HCT116 (cell line): ENCODE data around the gene BTBD16. TPM values are rescaled to one million over a fixed set of nuclear protein-coding genes. Genes with fewer than 3 reads are reported as not detected.

ENCODE experiments used
- ATAC-seq: fragments of 200-7000 bp; cut with Tn5 transposase; 2 replicates; pipeline ENCODE4 v1.9.1; 2020; ENCODE audit warnings: mild to moderate bottlenecking, moderate library complexity
- BruUV-seq: library from RNA; stranded (reverse); fragments of 400-500 nt; replicated peaks from 2 replicates; lab custom pipeline; 2021; lab: Mats Ljungman, UMichigan
- CTCF ChIA-PET: fragments of 300-600 bp; sonication (Branson Sonifier 250); formaldehyde crosslinking; loops from one replicate; lab custom pipeline; 2021; ENCODE audit warnings: antibody characterized with exemption; lab: Charles Lee
- POLR2A ChIA-PET: fragments of 300-600, 350-600 bp; sonication (Branson Sonifier 250); formaldehyde crosslinking; loops from one replicate; lab custom pipeline; 2021; ENCODE audit warnings: antibody characterized with exemption; lab: Charles Lee
- RAD21 ChIA-PET, 2 experiments: fragments of 300-600 bp; sonication (Branson Sonifier 250); formaldehyde crosslinking; loops; one replicate each; lab custom pipeline; 2023; ENCODE audit warnings: low total read pairs in 2 of 2; ENCODE audit not compliant: uncharacterized antibody in 2 of 2, unreplicated experiment in 2 of 2, low non-redundant PET in 1 of 2; lab: Charles Lee
- DNase-seq: peaks from one replicate; pipeline ENCODE4 v3.0.0-alpha.2; 2010; ENCODE audit warnings: low read depth, low spot score
- H2AFZ ChIP-seq: fragments of 200-600 bp; shearing (Covaris generic), sonication (generic); 2 replicates; pipeline ENCODE4 v1.6.1; 2017; ENCODE audit warnings: low read depth, mixed run types, mixed read lengths, antibody characterized with exemption, low read length; ENCODE audit not compliant: poor library complexity, severe bottlenecking
- H3K27ac ChIP-seq: 2 replicates; pipeline ENCODE4 v1.5.1; 2012; ENCODE audit warnings: low read depth, low read length
- H3K27me3 ChIP-seq: fragments of 200-600 bp; sonication (generic); 2 replicates; pipeline ENCODE4 v1.6.1; 2016; ENCODE audit warnings: mixed run types, low read length, mixed read lengths; ENCODE audit not compliant: insufficient read depth
- H3K36me3 ChIP-seq, 2 experiments: fragments of 200-500 bp in 1 of 2; fragments of 200-600 bp in 1 of 2; sonication (Bioruptor generic) in 1 of 2; sonication (generic) in 1 of 2; 2 replicates each; pipeline versions ENCODE4 v1.5.1 to v1.6.1; 2014 to 2016; ENCODE audit warnings: low read length in 2 of 2, inconsistent platforms in 1 of 2, mixed read lengths in 1 of 2, mixed run types in 1 of 2; ENCODE audit not compliant: insufficient read depth in 2 of 2, control insufficient read depth in 1 of 2
- H3K4me1 ChIP-seq, 2 experiments: fragments of 200-600 bp in 1 of 2; sonication (generic) in 1 of 2; 2 replicates each; pipeline versions ENCODE4 v1.5.1 to v1.6.1; 2012 to 2017; ENCODE audit warnings: low read length in 2 of 2, inconsistent platforms in 1 of 2, mild to moderate bottlenecking in 1 of 2, mixed read lengths in 1 of 2, mixed run types in 1 of 2, moderate library complexity in 1 of 2; ENCODE audit not compliant: insufficient read depth in 2 of 2, control insufficient read depth in 1 of 2
- H3K4me2 ChIP-seq: fragments of 200-600 bp; sonication (generic); 2 replicates; pipeline ENCODE4 v1.6.1; 2017; ENCODE audit warnings: mixed run types, low read length, mixed read lengths
- H3K4me3 ChIP-seq, 2 experiments: fragments of 200-600 bp in 1 of 2; sonication (generic) in 1 of 2; replicated peaks in 1 of 2; 2 replicates each; pipeline ENCODE4 v1.5.1; 2011 to 2016; ENCODE audit warnings: low read length in 2 of 2, control low read depth in 1 of 2, low read depth in 1 of 2, mild to moderate bottlenecking in 1 of 2, mixed read lengths in 1 of 2, mixed run types in 1 of 2
- H3K79me2 ChIP-seq: fragments of 200-600 bp; sonication (generic); 2 replicates; pipeline ENCODE4 v1.6.1; 2017; ENCODE audit warnings: mild to moderate bottlenecking, mixed run types, low read length, moderate library complexity, mixed read lengths; ENCODE audit not compliant: insufficient read depth
- H3K9ac ChIP-seq: fragments of 200-600 bp; sonication (generic); 2 replicates; pipeline ENCODE4 v1.6.1; 2016; ENCODE audit warnings: low read length, mixed read lengths
- H3K9me2 ChIP-seq: fragments of 200-600 bp; sonication (generic), shearing (Covaris generic); 2 replicates; pipeline ENCODE4 v1.6.1; 2017; ENCODE audit warnings: mixed run types, mild to moderate bottlenecking, moderate library complexity; ENCODE audit not compliant: insufficient read depth
- H3K9me3 ChIP-seq, 2 experiments: fragments of 200-500 bp in 1 of 2; fragments of 200-600 bp in 1 of 2; sonication (Bioruptor generic) in 1 of 2; sonication (generic) in 1 of 2; 2 replicates each; pipeline ENCODE4 v1.6.1; 2014 to 2017; ENCODE audit warnings: low read length in 2 of 2, mixed read lengths in 2 of 2, inconsistent platforms in 1 of 2, low read depth in 1 of 2, mild to moderate bottlenecking in 1 of 2, mixed run types in 1 of 2, moderate library complexity in 1 of 2; ENCODE audit not compliant: control insufficient read depth in 1 of 2, insufficient read depth in 1 of 2
- H4K20me1 ChIP-seq: fragments of 200-600 bp; sonication (generic), shearing (Covaris generic); 2 replicates; pipeline ENCODE4 v1.6.1; 2017; ENCODE audit warnings: mixed run types, mild to moderate bottlenecking, moderate library complexity; ENCODE audit not compliant: insufficient read depth
- CBX3 ChIP-seq: IDR thresholded peaks from 2 replicates; pipeline ENCODE4 v1.6.1; 2012; ENCODE audit warnings: low read depth
- CEBPB ChIP-seq: IDR thresholded peaks from 2 replicates; pipeline ENCODE4 v1.6.1; 2012; ENCODE audit warnings: low read depth
- EZH2 ChIP-seq: fragments of 200-600 bp; sonication (generic); IDR thresholded peaks from 2 replicates; pipeline ENCODE4 v1.6.1; 2017; ENCODE audit warnings: antibody characterized with exemption, mixed run types
- FOSL1 ChIP-seq: IDR thresholded peaks from 2 replicates; pipeline ENCODE4 v1.6.1; 2012; ENCODE audit warnings: low read depth
- MAX ChIP-seq: IDR thresholded peaks from 2 replicates; pipeline ENCODE4 v1.6.1; 2012
- POLR2AphosphoS5 ChIP-seq: IDR thresholded peaks from 2 replicates; pipeline ENCODE4 v1.6.1; 2011; ENCODE audit warnings: mild to moderate bottlenecking, low read depth, low read length, moderate library complexity
- SIN3A ChIP-seq: IDR thresholded peaks from 2 replicates; pipeline ENCODE4 v1.6.1; 2012; ENCODE audit warnings: low read depth
- TCF7L2 ChIP-seq: IDR thresholded peaks from 2 replicates; pipeline ENCODE4 v1.7.0; 2011; ENCODE audit warnings: borderline replicate concordance, inconsistent platforms; ENCODE audit not compliant: insufficient read depth, insufficient read length; ENCODE audit errors: extremely low read depth
- ZFX ChIP-seq: fragments of 450-650 bp; IDR thresholded peaks from 2 replicates; pipeline ENCODE4 v1.6.1; 2017
- ZNF274 ChIP-seq: fragments of 200-500 bp; sonication (Bioruptor generic); IDR thresholded peaks from 2 replicates; pipeline ENCODE4 v1.6.1; 2014; ENCODE audit warnings: mild to moderate bottlenecking, low read depth, low read length, inconsistent platforms
- intact Hi-C: fragments of 100-400 bp; cut with micrococcal nuclease; formaldehyde crosslinking; loops from 2 replicates; pipeline ENCODE4 v1.10.0; 2022
- total RNA-seq: library from RNA; stranded (reverse); gene quantifications from one replicate; pipeline ENCODE4 v1.2.1, GENCODE V29; 2021; ENCODE audit not compliant: unreplicated experiment

Gene BTBD16
- total RNA-seq, 1 experiment from 2014 or later, result 0.27 TPM

- Histone ChIP-seq H4K20me1 (no peaks in the 10 kb centered on the region), H3K36me3 (no peaks in the 10 kb centered on the region), H3K27me3 (no peaks in the 10 kb centered on the region), H3K27ac (no peak overlapping the region), H3K79me2 (no peaks in the 10 kb centered on the region), H3K4me3 (no peak overlapping the region), H3K9me3 (no peaks in the 10 kb centered on the region), H3K9me2 (no peaks in the 10 kb centered on the region), H3K4me1 (peaks cover 0 to 24% of the 10 kb centered on the region in 2 experiments; a peak in 2 of 4 replicates), H3K9ac (no peak overlapping the region), H3K4me2 (peak overlapping the region; percentile 62; the same call in 1 of the 2 replicates), H2AFZ (no peak overlapping the region)
- ATAC-seq, result no peak
- ChIA-PET RAD21 (interaction anchor here (1.0 to 2.2 kb wide), 12 partner anchors 10 to 267 kb away, joined by 3 to 22 read pairs (median 6); partner anchors contain the start of gene PLEKHA1 (in 1 of the 2)), CTCF (interaction anchor here (0.9 to 3.2 kb wide), 29 partner anchors 10 to 406 kb away, joined by 3 to 150 read pairs (median 6); partner anchors contain the start of gene PLEKHA1), POLR2A (interaction anchor here (0.8 to 1.6 kb wide), 5 partner anchors 10 to 267 kb away, joined by 3 to 6 read pairs (median 4); no protein-coding TSS in a partner anchor)
- no TSS peak for BruUV-seq
- intact Hi-C loops, result loop anchor here (1.0 to 2.0 kb wide), 5 partner anchors 45 to 405 kb away; no protein-coding TSS in a partner anchor
- no peak for TF ChIP-seq EZH2
- no peak for TF ChIP-seq CBX3
- TF ChIP-seq ZFX, result no peak
- no peak for TF ChIP-seq POLR2AphosphoS5
- TF ChIP-seq TCF7L2, result no peak
- no peak for TF ChIP-seq FOSL1
- no peak for TF ChIP-seq SIN3A
- TF ChIP-seq MAX, result no peak
- no peak for TF ChIP-seq CEBPB
- no peak for TF ChIP-seq ZNF274
- no peak for DNase-seq
These were observed 27.1 kb downstream of the BTBD16 start for GRCh38 chr10:122298206-122298597.
